K562 (cell line): ENCODE results near the gene POR. TPM values are rescaled to one million over a fixed set of nuclear protein-coding genes. Genes with fewer than 3 reads are reported as not detected.

Experiments
- ATF7 ChIP-seq: fragments of 450-650 bp; IDR thresholded peaks from 2 replicates; pipeline ENCODE4 v1.7.1; 2014; ENCODE audit warnings: mild to moderate bottlenecking, moderate library complexity
- GTF2E2 ChIP-seq: fragments of 200-800 bp; sonication (Bioruptor generic); IDR thresholded peaks from 2 replicates; pipeline ENCODE4 v1.6.1; 2016; ENCODE audit warnings: missing genetic modification characterization, missing compliant biosample characterization
- MAFF ChIP-seq: IDR thresholded peaks from 2 replicates; pipeline ENCODE4 v1.6.1; 2012; ENCODE audit warnings: low read length, improper control_type of control experiment
- MAZ ChIP-seq, 2 experiments: fragments of 450-650 bp in 1 of 2; sonication (generic) in 1 of 2; formaldehyde crosslinking; IDR thresholded peaks in 1 of 2; conservative IDR thresholded peaks in 1 of 2; 2 replicates each; pipeline versions ENCODE4 v1.4.0 to v1.5.0; 2020; ENCODE audit warnings: mild to moderate bottlenecking in 1 of 2, missing genetic modification reagents in 1 of 2
- MTA3 ChIP-seq: fragments of 450-650 bp; formaldehyde crosslinking; IDR thresholded peaks from 2 replicates; pipeline ENCODE4 v1.6.1; 2017; ENCODE audit warnings: mild to moderate bottlenecking, borderline replicate concordance
- SIN3A ChIP-seq, 2 experiments: fragments of 150-350 bp in 1 of 2; IDR thresholded peaks; 2 replicates each; pipeline ENCODE4 v1.6.1; 2011 to 2016; ENCODE audit warnings: borderline replicate concordance in 2 of 2, low read depth in 2 of 2, low read length in 2 of 2, mild to moderate bottlenecking in 2 of 2, moderate library complexity in 2 of 2; ENCODE audit not compliant: control insufficient read depth in 1 of 2
- U2AF1 ChIP-seq: fragments of 200-400 bp; formaldehyde crosslinking; optimal IDR thresholded peaks from 2 replicates; pipeline ENCODE3; 2017; ENCODE audit warnings: mild to moderate bottlenecking, low read depth, low read length, moderate library complexity
- ZNF347 ChIP-seq: fragments of 450-650 bp; formaldehyde crosslinking; IDR thresholded peaks from 2 replicates; pipeline ENCODE4 v1.4.0; 2020; ENCODE audit warnings: low read depth, mild to moderate bottlenecking, moderate library complexity
- polyA plus RNA-seq, 8 experiments: library from polyadenylated mRNA; depleted of rRNA in 4 of 8; stranded (reverse) in 5 of 8; unstranded in 3 of 8; fragments of >200 nt; fragmentation: Nextera tagmentation in 2 of 8; fragmentation: Illumina TruSeq in 1 of 8; extraction: Ambion mirVana in 2 of 8; extraction: Trizol in 1 of 8; gene quantifications; 2 replicates each; pipeline versions ENCODE4 v1.2.1 to v1.2.3, GENCODE V29; 2011 to 2014; ENCODE audit warnings: inconsistent platforms in 1 of 8, missing spikeins in 1 of 8
- total RNA-seq, 7 experiments: library from RNA; depleted of rRNA in 6 of 7; stranded (reverse); fragments of >200 nt in 6 of 7; fragmentation: Illumina TruSeq in 2 of 7; extraction: Trizol in 2 of 7; gene quantifications; 2 replicates each; pipeline versions ENCODE4 v1.2.1 to v1.2.3, GENCODE V29; 2011 to 2021; ENCODE audit warnings: low replicate concordance in 1 of 7
- TF ChIP-seq, protein P1 (sequence below): fragments of 250-450 bp; sonication (Bioruptor Pico); IDR thresholded peaks from 2 replicates; pipeline ENCODE4 v1.4.0; 2020
- TF ChIP-seq, protein P2 (sequence below), 2 experiments: fragments of 200-800 bp in 1 of 2; sonication (Bioruptor generic) in 1 of 2; sonication (generic) in 1 of 2; formaldehyde crosslinking in 1 of 2; IDR thresholded peaks in 1 of 2; conservative IDR thresholded peaks in 1 of 2; 2 replicates each; pipeline versions ENCODE4 v1.5.0 to v1.6.1; 2016 to 2020; ENCODE audit warnings: missing compliant biosample characterization in 1 of 2, missing genetic modification characterization in 1 of 2, missing genetic modification reagents in 1 of 2
- TF ChIP-seq, protein P3 (sequence below): sonication (generic); formaldehyde crosslinking; IDR thresholded peaks from 2 replicates; pipeline ENCODE4 v1.8.1; 2023; ENCODE audit warnings: mild to moderate bottlenecking, missing genetic modification reagents, moderate library complexity
- TF ChIP-seq, protein P4 (sequence below): fragments of 450-650 bp; formaldehyde crosslinking; IDR thresholded peaks from 2 replicates; pipeline ENCODE4 v1.4.0; 2020; ENCODE audit warnings: mild to moderate bottlenecking, mixed read lengths
- TF ChIP-seq, protein P5 (sequence below): fragments of 450-650 bp; IDR thresholded peaks from 2 replicates; pipeline ENCODE4 v1.7.1; 2018; ENCODE audit warnings: mild to moderate bottlenecking, low read depth; ENCODE audit not compliant: partially characterized antibody

The POR gene
- total and polyA plus RNA-seq, 9 of the 15 experiments (the other 6 are each of a cell fraction or from before 2014, with no cell fraction given) = 4.7 to 142 (median 40.8) TPM

DNA sequence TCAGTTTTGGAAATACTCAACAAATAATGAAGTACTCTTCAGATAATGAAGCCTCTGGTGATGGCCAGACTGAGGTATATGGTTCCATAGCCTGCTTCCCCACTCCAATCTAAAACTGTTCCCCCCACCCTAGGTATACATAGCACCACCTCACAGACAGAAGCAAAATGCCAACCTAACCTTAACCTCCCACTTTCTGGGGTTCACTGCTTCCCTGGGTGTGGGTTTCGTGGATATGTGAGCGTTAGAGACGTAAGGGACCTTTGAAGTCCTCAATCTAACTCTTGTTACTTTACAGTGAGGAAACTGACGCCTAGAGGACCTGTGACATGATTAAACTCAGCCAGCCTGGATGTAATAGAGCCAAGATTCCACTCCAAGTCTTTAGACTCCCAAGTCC, 34.7 kb upstream of the POR start (continued):
- TF ChIP-seq ATF7 (peak; percentile 5; the same call in 1 of the 2 replicates), MTA3 (peak; percentile 11; the same call in 1 of the 2 replicates), U2AF1 (no peak), MAZ (CRISPR knock-in tag; conservative IDR thresholded peaks at IDR 0.05 in 1 of 2, IDR thresholded peaks at IDR 0.05 in 1 of 2) (0 out of 4 replicates have a peak, but pooled peaks of 1 of the 2 experiments have one; percentile 6), ZNF347 (CRISPR knock-in tag) (no peak), SIN3A (IDR thresholded peaks at IDR 0.05; ENCODE audit: borderline replicate concordance in 2 of 2, control insufficient read depth in 1 of 2, low read depth in 2 of 2, low read length in 2 of 2) (no peak), MAFF (no peak), GTF2E2 (tag) (no peak)
- TF ChIP-seq, protein P1, sequence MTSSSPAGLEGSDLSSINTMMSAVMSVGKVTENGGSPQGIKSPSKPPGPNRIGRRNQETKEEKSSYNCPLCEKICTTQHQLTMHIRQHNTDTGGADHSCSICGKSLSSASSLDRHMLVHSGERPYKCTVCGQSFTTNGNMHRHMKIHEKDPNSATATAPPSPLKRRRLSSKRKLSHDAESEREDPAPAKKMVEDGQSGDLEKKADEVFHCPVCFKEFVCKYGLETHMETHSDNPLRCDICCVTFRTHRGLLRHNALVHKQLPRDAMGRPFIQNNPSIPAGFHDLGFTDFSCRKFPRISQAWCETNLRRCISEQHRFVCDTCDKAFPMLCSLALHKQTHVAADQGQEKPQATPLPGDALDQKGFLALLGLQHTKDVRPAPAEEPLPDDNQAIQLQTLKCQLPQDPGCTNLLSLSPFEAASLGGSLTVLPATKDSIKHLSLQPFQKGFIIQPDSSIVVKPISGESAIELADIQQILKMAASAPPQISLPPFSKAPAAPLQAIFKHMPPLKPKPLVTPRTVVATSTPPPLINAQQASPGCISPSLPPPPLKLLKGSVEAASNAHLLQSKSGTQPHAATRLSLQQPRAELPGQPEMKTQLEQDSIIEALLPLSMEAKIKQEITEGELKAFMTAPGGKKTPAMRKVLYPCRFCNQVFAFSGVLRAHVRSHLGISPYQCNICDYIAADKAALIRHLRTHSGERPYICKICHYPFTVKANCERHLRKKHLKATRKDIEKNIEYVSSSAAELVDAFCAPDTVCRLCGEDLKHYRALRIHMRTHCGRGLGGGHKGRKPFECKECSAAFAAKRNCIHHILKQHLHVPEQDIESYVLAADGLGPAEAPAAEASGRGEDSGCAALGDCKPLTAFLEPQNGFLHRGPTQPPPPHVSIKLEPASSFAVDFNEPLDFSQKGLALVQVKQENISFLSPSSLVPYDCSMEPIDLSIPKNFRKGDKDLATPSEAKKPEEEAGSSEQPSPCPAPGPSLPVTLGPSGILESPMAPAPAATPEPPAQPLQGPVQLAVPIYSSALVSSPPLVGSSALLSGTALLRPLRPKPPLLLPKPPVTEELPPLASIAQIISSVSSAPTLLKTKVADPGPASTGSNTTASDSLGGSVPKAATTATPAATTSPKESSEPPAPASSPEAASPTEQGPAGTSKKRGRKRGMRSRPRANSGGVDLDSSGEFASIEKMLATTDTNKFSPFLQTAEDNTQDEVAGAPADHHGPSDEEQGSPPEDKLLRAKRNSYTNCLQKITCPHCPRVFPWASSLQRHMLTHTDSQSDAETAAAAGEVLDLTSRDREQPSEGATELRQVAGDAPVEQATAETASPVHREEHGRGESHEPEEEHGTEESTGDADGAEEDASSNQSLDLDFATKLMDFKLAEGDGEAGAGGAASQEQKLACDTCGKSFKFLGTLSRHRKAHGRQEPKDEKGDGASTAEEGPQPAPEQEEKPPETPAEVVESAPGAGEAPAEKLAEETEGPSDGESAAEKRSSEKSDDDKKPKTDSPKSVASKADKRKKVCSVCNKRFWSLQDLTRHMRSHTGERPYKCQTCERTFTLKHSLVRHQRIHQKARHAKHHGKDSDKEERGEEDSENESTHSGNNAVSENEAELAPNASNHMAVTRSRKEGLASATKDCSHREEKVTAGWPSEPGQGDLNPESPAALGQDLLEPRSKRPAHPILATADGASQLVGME (CRISPR knock-in tag) = no peak
- TF ChIP-seq, protein P2, sequence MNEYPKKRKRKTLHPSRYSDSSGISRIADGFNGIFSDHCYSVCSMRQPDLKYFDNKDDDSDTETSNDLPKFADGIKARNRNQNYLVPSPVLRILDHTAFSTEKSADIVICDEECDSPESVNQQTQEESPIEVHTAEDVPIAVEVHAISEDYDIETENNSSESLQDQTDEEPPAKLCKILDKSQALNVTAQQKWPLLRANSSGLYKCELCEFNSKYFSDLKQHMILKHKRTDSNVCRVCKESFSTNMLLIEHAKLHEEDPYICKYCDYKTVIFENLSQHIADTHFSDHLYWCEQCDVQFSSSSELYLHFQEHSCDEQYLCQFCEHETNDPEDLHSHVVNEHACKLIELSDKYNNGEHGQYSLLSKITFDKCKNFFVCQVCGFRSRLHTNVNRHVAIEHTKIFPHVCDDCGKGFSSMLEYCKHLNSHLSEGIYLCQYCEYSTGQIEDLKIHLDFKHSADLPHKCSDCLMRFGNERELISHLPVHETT (CRISPR knock-in tag; conservative IDR thresholded peaks at IDR 0.05 in 1 of 2, IDR thresholded peaks at IDR 0.05 in 1 of 2) = no peak
- TF ChIP-seq, protein P3, sequence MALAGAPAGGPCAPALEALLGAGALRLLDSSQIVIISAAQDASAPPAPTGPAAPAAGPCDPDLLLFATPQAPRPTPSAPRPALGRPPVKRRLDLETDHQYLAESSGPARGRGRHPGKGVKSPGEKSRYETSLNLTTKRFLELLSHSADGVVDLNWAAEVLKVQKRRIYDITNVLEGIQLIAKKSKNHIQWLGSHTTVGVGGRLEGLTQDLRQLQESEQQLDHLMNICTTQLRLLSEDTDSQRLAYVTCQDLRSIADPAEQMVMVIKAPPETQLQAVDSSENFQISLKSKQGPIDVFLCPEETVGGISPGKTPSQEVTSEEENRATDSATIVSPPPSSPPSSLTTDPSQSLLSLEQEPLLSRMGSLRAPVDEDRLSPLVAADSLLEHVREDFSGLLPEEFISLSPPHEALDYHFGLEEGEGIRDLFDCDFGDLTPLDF (CRISPR knock-in tag) = no peak
- TF ChIP-seq, protein P4, sequence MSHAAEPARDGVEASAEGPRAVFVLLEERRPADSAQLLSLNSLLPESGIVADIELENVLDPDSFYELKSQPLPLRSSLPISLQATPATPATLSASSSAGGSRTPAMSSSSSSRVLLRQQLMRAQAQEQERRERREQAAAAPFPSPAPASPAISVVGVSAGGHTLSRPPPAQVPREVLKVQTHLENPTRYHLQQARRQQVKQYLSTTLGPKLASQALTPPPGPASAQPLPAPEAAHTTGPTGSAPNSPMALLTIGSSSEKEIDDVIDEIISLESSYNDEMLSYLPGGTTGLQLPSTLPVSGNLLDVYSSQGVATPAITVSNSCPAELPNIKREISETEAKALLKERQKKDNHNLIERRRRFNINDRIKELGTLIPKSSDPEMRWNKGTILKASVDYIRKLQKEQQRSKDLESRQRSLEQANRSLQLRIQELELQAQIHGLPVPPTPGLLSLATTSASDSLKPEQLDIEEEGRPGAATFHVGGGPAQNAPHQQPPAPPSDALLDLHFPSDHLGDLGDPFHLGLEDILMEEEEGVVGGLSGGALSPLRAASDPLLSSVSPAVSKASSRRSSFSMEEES (CRISPR knock-in tag) = no peak
- TF ChIP-seq, protein P5, sequence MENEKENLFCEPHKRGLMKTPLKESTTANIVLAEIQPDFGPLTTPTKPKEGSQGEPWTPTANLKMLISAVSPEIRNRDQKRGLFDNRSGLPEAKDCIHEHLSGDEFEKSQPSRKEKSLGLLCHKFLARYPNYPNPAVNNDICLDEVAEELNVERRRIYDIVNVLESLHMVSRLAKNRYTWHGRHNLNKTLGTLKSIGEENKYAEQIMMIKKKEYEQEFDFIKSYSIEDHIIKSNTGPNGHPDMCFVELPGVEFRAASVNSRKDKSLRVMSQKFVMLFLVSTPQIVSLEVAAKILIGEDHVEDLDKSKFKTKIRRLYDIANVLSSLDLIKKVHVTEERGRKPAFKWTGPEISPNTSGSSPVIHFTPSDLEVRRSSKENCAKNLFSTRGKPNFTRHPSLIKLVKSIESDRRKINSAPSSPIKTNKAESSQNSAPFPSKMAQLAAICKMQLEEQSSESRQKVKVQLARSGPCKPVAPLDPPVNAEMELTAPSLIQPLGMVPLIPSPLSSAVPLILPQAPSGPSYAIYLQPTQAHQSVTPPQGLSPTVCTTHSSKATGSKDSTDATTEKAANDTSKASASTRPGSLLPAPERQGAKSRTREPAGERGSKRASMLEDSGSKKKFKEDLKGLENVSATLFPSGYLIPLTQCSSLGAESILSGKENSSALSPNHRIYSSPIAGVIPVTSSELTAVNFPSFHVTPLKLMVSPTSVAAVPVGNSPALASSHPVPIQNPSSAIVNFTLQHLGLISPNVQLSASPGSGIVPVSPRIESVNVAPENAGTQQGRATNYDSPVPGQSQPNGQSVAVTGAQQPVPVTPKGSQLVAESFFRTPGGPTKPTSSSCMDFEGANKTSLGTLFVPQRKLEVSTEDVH = no peak
